ENCODE measurements around the gene RMP24.

Gene RMP24

DNA sequence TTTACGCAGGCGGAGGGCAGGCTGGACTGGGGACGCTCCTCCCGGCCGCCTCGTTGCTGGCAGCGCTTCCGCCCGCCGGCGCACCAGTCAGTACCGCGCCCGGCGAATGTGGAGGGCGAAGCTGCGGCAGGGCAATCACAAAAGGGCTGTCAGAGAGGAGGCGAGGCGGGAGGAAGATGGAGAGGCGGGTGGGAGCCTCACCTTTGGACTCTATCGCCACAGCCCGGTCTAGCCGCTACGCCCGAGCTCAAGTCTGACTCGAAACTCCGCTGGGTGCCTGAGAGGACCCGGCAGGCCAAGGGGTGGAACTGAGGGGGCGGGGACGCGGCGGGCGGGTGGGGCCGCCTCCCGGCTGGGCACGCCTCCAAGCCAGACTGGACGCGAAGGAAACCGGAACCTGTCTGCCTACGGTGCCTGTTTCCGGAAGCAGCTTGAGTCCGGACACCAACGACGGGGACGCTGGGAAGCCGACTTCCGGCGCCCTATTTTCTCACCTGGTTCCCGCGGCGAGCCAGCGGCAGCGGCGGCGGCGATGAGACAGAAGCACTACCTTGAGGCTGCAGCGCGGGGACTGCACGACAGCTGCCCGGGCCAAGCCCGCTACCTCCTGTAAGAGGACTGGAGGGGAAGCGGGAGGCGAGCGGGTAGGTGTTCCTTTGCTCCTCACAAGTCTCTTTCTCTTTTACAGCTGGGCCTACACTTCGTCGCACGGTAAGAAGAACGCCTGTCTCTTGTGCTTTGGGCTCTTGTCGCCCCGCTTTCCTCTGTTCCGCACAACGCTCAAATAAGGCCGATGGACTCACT is at the start of gene RMP24:
Gene RMP24 (plus strand): TSS at position 483 of the 804 bp plus-strand sequence.
- Histone ChIP-seq H3K9me3 (ENCODE audit: control insufficient read depth, insufficient read depth, low read length) (no peaks in the 10 kb centered on the region; the same call in 1 of the 2 replicates), H3K9ac (ENCODE audit: low read depth, low read length) (peak within 1 kb of the TSS; percentile 86), H3K4me1 (ENCODE audit: insufficient read depth, low read length) (no peaks in the 10 kb centered on the region), H3K36me3 (ENCODE audit: insufficient read depth, low read length) (peaks cover 13% of the 10 kb centered on the region)

DNA sequence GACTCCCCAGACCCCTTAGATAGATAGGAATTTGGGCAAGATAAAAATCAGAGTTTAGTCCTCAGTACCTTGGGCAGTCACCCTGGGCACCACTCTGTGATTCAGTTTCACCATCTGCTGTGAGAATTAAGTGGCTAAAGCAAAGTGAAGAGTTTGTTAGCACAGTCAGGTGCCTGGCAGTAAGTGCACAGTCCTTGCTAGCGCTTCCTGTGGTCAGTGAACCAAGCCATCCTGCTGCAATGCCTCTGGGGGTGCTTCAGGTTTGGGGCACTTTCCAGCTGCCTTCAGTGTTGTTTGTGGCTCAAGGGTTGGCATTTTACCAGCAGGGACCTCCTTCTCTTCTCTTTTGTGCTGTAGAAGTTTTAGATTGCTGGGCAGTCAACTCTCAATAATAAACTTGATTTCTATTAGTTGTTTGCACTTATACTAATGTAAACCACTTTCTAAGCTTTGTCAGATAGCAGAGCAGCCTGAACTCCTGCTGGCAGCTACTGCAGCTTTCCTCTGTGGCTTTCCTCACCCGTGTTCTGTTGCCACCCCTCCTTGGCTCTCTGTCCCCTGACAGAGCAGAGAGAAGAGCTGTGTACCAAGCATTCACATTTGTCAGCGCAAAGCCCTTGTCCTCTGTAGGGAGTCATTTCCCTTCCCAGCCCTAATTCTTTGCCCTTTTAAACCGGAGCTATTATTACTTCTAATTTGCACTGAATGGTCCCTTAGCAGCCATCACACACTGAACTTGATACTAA is 48.4 kb upstream of the RMP24 start:
- Histone ChIP-seq H3K36me3 (ENCODE audit: insufficient read depth, low read length) (peaks cover 7% of the 10 kb centered on the region; the same call in 1 of the 2 replicates), H3K9me3 (ENCODE audit: control insufficient read depth, insufficient read depth, low read length) (no peaks in the 10 kb centered on the region), H3K9ac (ENCODE audit: low read depth, low read length) (no peak overlapping the region), H3K4me1 (ENCODE audit: insufficient read depth, low read length) (peaks cover 5% of the 10 kb centered on the region; the same call in 1 of the 2 replicates)

DNA sequence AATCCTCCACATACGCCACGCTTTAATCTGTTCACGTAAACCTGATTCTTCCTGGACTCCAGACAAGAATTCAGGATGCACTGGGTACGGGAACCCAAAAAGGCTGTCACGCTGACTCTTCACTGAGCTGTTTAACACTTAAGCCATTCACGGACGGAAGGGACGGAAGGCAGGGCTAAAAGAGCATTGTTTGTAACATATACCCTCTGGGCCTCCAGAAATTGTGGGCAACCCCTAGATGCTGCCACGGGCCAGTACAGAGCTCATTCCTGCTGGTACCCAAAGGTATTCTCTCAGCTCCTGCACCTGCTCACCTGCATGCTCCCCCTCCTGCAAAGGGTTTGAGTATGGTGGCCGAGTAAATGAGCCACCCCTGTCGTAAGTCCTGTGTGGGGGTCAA is 45.6 kb upstream of the RMP24 start:
- Histone ChIP-seq H3K9me3 (ENCODE audit: control insufficient read depth, insufficient read depth, low read length) (no peaks in the 10 kb centered on the region), H3K36me3 (ENCODE audit: insufficient read depth, low read length) (peaks cover 7% of the 10 kb centered on the region; the same call in 1 of the 2 replicates), H3K9ac (ENCODE audit: low read depth, low read length) (no peak overlapping the region), H3K4me1 (ENCODE audit: insufficient read depth, low read length) (peaks cover 5% of the 10 kb centered on the region; the same call in 1 of the 2 replicates)

DNA sequence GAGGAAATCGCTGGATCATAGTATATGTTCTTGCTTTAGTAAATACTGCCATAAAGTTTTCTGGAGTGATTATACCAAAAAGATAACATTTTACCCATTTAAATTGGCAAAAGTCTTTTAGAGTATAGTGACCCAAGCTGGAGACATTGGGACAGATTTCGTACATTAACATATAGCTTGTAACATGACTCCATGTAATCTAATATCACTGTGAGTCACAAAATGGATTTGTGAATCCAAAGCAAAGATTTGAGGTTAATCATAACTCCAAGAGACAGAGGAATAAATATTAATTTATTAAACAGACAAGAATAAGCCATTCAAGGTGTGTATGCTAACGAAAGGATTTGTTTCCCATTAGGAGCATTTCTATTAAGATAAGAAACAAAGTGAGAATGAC is 45.0 kb upstream of the RMP24 start:
- Histone ChIP-seq H3K4me1 (ENCODE audit: insufficient read depth, low read length) (peaks cover 5% of the 10 kb centered on the region; the same call in 1 of the 2 replicates), H3K9me3 (ENCODE audit: control insufficient read depth, insufficient read depth, low read length) (no peaks in the 10 kb centered on the region), H3K9ac (ENCODE audit: low read depth, low read length) (no peak overlapping the region), H3K36me3 (ENCODE audit: insufficient read depth, low read length) (peaks cover 7% of the 10 kb centered on the region; the same call in 1 of the 2 replicates)

DNA sequence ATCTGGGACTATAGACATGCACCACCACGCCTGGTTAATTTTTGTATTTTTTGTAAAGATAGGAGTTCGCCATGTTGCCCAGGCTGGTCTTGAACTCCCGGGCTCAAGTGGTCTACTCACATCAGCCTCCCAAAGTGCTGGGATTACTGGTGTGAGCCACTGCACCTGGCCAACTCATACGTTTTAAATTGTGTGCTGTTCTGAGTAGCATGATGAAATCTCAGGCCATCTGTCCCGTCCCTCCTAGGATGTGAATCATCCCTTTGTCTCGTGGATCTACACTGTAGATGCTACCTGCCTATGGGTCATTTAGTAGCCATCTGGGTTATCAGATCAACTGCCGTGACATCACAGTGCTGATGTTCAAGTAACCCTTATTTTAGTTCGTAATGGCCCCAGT is 38.5 kb upstream of the RMP24 start:
- Histone ChIP-seq H3K9me3 (ENCODE audit: control insufficient read depth, insufficient read depth, low read length) (no peaks in the 10 kb centered on the region), H3K4me1 (ENCODE audit: insufficient read depth, low read length) (peaks cover 2% of the 10 kb centered on the region; the same call in 1 of the 2 replicates), H3K36me3 (ENCODE audit: insufficient read depth, low read length) (peaks cover 19% of the 10 kb centered on the region; the same call in 1 of the 2 replicates), H3K9ac (ENCODE audit: low read depth, low read length) (no peak overlapping the region)

DNA sequence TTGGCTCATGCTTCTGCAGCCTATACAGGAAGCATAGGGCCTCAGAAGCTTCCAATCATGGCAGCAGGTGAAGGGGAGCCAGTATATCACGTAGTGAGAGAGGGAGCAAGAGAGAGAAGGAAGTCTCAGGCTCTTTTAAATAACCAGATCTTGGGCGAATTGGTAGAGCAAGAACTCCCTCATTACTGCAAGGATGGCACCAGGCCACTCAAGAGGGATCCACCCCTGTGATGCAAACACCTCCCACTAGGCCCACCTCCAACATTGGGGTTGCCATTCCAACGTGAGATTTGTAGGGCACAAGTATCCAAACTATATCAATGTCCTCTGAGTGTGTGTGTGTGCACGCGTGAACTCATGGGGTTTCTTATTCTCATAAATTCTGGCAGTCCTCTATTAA is 37.6 kb upstream of the RMP24 start:
- Histone ChIP-seq H3K9me3 (ENCODE audit: control insufficient read depth, insufficient read depth, low read length) (no peaks in the 10 kb centered on the region), H3K9ac (ENCODE audit: low read depth, low read length) (no peak overlapping the region), H3K36me3 (ENCODE audit: insufficient read depth, low read length) (peaks cover 19% of the 10 kb centered on the region; the same call in 1 of the 2 replicates), H3K4me1 (ENCODE audit: insufficient read depth, low read length) (peaks cover 3% of the 10 kb centered on the region)

DNA sequence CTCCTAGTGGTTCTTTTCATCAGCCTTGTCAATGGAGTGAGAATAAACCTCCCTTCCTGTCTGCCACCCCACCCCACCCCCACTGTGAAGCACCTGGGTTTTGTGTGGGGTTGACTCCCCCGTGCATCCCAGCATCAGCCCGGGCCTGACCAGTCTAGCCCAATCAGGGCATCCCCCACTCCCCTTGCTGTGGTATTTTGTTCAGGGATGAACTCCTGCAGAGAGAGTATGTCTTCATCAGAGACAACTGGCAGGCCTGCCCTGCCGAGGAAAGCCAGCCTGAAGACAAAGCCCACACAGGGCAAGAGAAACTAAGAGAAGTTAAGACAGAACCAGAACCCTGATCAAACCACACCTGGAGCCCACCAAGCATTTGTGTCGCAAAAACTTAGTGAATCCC is 36.7 kb upstream of the RMP24 start:
- Histone ChIP-seq H3K9me3 (ENCODE audit: control insufficient read depth, insufficient read depth, low read length) (no peaks in the 10 kb centered on the region), H3K36me3 (ENCODE audit: insufficient read depth, low read length) (peaks cover 19% of the 10 kb centered on the region; the same call in 1 of the 2 replicates), H3K9ac (ENCODE audit: low read depth, low read length) (no peak overlapping the region), H3K4me1 (ENCODE audit: insufficient read depth, low read length) (peaks cover 3% of the 10 kb centered on the region)

DNA sequence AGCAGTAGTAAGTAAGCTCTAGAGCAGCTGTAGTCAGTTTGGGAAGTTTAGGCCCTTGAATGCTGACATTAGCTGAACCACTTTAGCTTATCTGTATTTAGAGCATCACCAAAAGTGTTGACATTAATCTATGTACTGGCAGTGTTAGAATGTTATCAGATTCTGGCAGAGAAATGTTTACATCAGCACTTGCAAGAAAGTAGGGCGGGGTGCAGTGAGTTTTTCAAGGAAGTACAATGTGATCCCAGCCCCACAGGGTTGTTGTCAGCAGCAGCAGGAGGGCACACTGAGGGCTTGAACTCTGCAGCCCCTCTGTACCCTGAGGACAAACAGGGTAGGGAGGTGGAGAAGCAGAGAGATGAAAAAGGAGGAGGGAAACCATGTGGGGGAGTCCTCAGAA is 35.5 kb upstream of the RMP24 start:
- Histone ChIP-seq H3K36me3 (ENCODE audit: insufficient read depth, low read length) (peaks cover 19% of the 10 kb centered on the region; the same call in 1 of the 2 replicates), H3K4me1 (ENCODE audit: insufficient read depth, low read length) (peaks cover 5% of the 10 kb centered on the region), H3K9me3 (ENCODE audit: control insufficient read depth, insufficient read depth, low read length) (no peaks in the 10 kb centered on the region), H3K9ac (ENCODE audit: low read depth, low read length) (no peak overlapping the region)

DNA sequence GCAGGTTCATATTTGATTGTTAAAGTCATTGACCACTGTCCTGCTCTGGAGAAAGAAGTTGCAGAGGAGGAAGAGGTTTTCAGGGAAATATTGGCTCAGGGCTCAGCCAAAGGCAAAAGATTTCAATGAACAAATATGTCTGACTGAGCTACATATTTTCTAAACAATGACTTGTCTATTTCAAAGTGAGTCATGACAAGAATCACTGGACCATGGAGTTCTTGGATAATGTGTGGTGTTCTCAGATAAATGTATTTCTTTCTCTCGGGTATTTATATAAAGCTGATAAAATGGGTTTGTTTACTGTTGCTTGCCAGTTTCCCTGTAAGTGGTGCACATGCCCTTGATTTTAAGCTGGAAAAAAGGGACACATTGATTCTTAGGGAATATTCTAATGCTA is 34.3 kb upstream of the RMP24 start:
- peaks cover 19% of the 10 kb centered on the region; the same call in 1 of the 2 replicates for H3K36me3 ChIP-seq (ENCODE audit: insufficient read depth, low read length)
- H3K4me1 ChIP-seq (ENCODE audit: insufficient read depth, low read length): peaks cover 6% of the 10 kb centered on the region
- H3K9me3 ChIP-seq (ENCODE audit: control insufficient read depth, insufficient read depth, low read length): no peaks in the 10 kb centered on the region
- no peak overlapping the region for H3K9ac ChIP-seq (ENCODE audit: low read depth, low read length)

DNA sequence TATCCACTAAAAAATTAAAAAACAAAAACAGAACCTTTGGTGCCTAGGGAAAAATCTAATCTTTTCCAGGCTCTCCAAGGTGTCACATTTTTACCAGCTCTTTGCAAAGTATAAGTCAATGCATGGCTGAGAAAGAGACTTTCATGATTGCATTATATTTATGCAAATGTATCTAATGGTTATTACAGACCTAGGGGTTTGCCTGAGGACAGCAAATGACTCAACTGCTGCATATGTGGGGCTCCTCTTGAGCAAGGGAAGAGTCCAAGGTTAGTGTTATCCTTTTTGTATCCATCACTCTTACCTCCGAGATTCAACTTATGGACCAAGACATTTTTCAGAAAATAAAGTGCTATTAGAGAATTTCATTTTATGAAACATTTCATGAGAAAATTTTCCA is 33.9 kb upstream of the RMP24 start:
- peaks cover 6% of the 10 kb centered on the region for H3K4me1 ChIP-seq (ENCODE audit: insufficient read depth, low read length)
- peaks cover 17% of the 10 kb centered on the region; the same call in 1 of the 2 replicates for H3K36me3 ChIP-seq (ENCODE audit: insufficient read depth, low read length)
- H3K9ac ChIP-seq (ENCODE audit: low read depth, low read length): no peak overlapping the region
- H3K9me3 ChIP-seq (ENCODE audit: control insufficient read depth, insufficient read depth, low read length): no peaks in the 10 kb centered on the region

DNA sequence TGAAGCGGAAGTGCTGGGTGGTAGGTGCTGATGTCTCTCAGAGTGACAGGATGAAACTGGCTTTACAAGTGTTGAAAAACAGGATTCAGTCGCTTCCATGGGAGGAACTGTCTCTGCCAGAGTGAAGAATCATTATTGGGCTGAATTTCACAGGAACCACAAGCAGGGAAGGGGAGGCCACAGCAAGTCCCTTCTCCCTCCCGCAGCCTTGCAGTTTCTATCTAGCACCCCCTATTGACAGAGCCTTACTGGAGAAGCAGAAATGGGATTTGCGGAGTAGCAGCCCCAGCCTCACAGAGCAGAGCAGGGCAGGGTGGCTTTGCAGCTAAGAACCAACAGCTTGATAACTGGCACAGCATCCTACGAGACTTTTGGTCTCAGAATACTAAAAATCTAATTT is 33.3 kb upstream of the RMP24 start:
- Histone ChIP-seq H3K9me3 (ENCODE audit: control insufficient read depth, insufficient read depth, low read length) (no peaks in the 10 kb centered on the region), H3K4me1 (ENCODE audit: insufficient read depth, low read length) (peaks cover 6% of the 10 kb centered on the region), H3K9ac (ENCODE audit: low read depth, low read length) (no peak overlapping the region), H3K36me3 (ENCODE audit: insufficient read depth, low read length) (peaks cover 15% of the 10 kb centered on the region; the same call in 1 of the 2 replicates)

DNA sequence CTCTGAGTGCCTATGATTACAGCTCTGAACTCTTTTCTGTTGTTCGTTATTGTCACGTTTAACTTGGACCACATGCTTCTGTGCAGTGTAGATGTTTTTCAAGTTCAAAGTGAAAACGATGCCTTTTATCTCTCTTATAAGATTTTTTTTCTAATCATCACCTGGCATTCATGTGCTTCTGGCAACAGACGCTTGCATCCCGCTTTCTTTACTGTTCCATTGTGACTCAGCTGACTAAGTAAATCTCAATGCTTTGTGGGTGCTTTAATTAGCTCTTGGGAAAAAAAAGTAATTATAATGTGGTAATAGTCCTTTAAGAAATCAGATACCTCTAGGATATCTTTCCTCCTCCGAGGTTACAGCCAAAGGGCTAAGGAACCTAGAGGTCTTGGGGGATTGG is 31.2 kb upstream of the RMP24 start:
- no peaks in the 10 kb centered on the region for H3K9me3 ChIP-seq (ENCODE audit: control insufficient read depth, insufficient read depth, low read length)
- H3K9ac ChIP-seq (ENCODE audit: low read depth, low read length): no peak overlapping the region
- H3K36me3 ChIP-seq (ENCODE audit: insufficient read depth, low read length): peaks cover 21% of the 10 kb centered on the region; the same call in 1 of the 2 replicates
- H3K4me1 ChIP-seq (ENCODE audit: insufficient read depth, low read length): peaks cover 8% of the 10 kb centered on the region

DNA sequence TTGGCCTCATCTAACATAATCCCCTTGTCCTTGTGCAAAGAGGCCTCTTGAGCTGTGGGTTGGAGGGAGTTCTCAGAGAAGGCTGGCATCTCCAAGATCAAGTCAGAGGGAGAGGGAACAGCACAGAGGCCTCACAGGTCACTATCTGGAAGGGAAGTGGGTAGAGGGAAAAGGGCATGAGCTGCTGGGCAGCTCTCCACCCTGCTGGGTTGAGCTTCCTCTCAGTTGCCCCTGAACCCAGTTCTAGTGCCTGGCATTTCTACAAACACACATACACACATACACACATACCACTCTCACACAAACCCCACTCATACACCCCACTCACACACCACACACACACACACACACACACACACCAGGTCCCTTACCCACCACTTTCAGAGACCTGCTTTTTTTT is 30.3 kb upstream of the RMP24 start:
- no peak overlapping the region for H3K9ac ChIP-seq (ENCODE audit: low read depth, low read length)
- peaks cover 10% of the 10 kb centered on the region for H3K4me1 ChIP-seq (ENCODE audit: insufficient read depth, low read length)
- H3K9me3 ChIP-seq (ENCODE audit: control insufficient read depth, insufficient read depth, low read length): no peaks in the 10 kb centered on the region
- peaks cover 21% of the 10 kb centered on the region; the same call in 1 of the 2 replicates for H3K36me3 ChIP-seq (ENCODE audit: insufficient read depth, low read length)

DNA sequence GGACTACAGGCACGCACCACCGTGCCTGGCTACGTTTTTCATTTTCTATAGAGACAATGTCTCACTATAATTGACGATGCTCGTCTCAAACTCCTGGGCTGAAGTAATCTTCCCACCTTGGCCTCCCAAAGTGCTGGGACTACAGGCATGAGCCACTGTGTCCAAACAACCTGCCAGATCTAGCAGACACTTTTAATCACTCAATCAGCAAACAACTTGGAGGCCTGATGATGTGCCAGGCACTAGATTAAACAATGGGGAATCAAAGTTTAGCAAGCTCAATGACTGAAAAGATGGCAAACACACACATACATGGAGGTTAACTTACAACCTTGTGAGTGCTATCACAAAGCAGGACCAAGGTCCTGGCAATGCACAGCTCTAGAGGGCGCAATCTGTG is 29.8 kb upstream of the RMP24 start:
- no peaks in the 10 kb centered on the region for H3K9me3 ChIP-seq (ENCODE audit: control insufficient read depth, insufficient read depth, low read length)

More for the DNA sequence above, 29.8 kb upstream of the RMP24 start:
- Histone ChIP-seq H3K4me1 (ENCODE audit: insufficient read depth, low read length) (peaks cover 10% of the 10 kb centered on the region), H3K9ac (ENCODE audit: low read depth, low read length) (no peak overlapping the region), H3K36me3 (ENCODE audit: insufficient read depth, low read length) (peaks cover 19% of the 10 kb centered on the region; the same call in 1 of the 2 replicates)
